Tibial nerve (tissue), 4 donors: Measurements from ENCODE around the gene PCSK6. TPM values are rescaled to one million over a fixed set of nuclear protein-coding genes. Genes with fewer than 3 reads are reported as not detected.

Experiments
- DNase-seq, 2 donors: peaks; one replicate each; pipeline ENCODE4 v3.0.0-alpha.2; 2019; ENCODE audit warnings: low spot score in 2 of 2
- H3K27ac ChIP-seq, 4 donors: fragments of 200-600 bp; sonication (generic) in 3 of 4; one replicate each; pipeline ENCODE4 v1.5.1; 2017 to 2019; ENCODE audit warnings: mild to moderate bottlenecking in 1 of 4
- H3K27me3 ChIP-seq, 2 donors: fragments of 200-600 bp; sonication (generic) in 1 of 2; one replicate each; pipeline versions ENCODE4 v1.5.1 to v1.6.0; 2017 to 2019
- H3K36me3 ChIP-seq, 3 donors: fragments of 200-600 bp; sonication (generic); one replicate each; pipeline ENCODE4 v1.5.1; 2018 to 2019
- H3K4me1 ChIP-seq, 4 donors: fragments of 200-600 bp; sonication (generic) in 3 of 4; one replicate each; pipeline ENCODE4 v1.5.1; 2017 to 2019
- H3K4me3 ChIP-seq, 4 donors: fragments of 200-600 bp; sonication (generic) in 3 of 4; one replicate each; pipeline ENCODE4 v1.5.1; 2017 to 2019; ENCODE audit warnings: mild to moderate bottlenecking in 1 of 4, moderate library complexity in 1 of 4
- H3K9me3 ChIP-seq, 4 donors: fragments of 200-600 bp; sonication (generic) in 3 of 4; one replicate each; pipeline ENCODE4 v1.5.1; 2017 to 2019
- CTCF ChIP-seq, 5 experiments: fragments of 200-600 bp in 3 of 5; fragments of 450-650 bp in 2 of 5; sonication (generic) in 3 of 5; IDR thresholded peaks; one replicate each; pipeline ENCODE4 v1.5.1; 2016 to 2019; ENCODE audit warnings: antibody characterized with exemption in 5 of 5, mild to moderate bottlenecking in 3 of 5, moderate library complexity in 2 of 5
- EP300 ChIP-seq, 2 donors: sonication (generic); formaldehyde crosslinking; IDR thresholded peaks; one replicate each; pipeline ENCODE4 v1.6.1; 2017; ENCODE audit warnings: antibody characterized with exemption in 2 of 2, mild to moderate bottlenecking in 1 of 2
- POLR2A ChIP-seq, 2 donors: fragments of 450-650 bp; IDR thresholded peaks; one replicate each; pipeline ENCODE4 v1.6.1; 2017; ENCODE audit warnings: antibody characterized with exemption in 2 of 2, mild to moderate bottlenecking in 2 of 2, moderate library complexity in 2 of 2
- WGBS, 2 donors: methylation state at CpG; one replicate each; pipeline ENCODE4 v1.1.5; 2018; 5-methylcytosine and 5-hydroxymethylcytosine counted together
- total RNA-seq, 4 donors: library from RNA; depleted of rRNA; stranded (reverse); fragments of >200 nt; gene quantifications; one replicate each; pipeline ENCODE4 v1.1.0, GENCODE V29; 2016

Gene PCSK6
- total RNA-seq, 4 donors from 2014 or later: 8.5 to 27.0 (median 13.2) TPM

- Histone ChIP-seq H3K36me3 (no peaks in the 10 kb centered on the region), H3K27ac (no peak overlapping the region), H3K9me3 (no peaks in the 10 kb centered on the region), H3K27me3 (no peaks in the 10 kb centered on the region), H3K4me1 (no peaks in the 10 kb centered on the region), H3K4me3 (no peak overlapping the region)
- no peak for DNase-seq
- WGBS, 2 donors: 77 to 80% methylated on average over 14 of the region's 14 CpGs
- TF ChIP-seq CTCF (IDR thresholded peaks at IDR 0.05) (no peak), EP300 (IDR thresholded peaks at IDR 0.05) (no peak), POLR2A (IDR thresholded peaks at IDR 0.05) (no peak)
Observed at GRCh38 chr15:101381671-101382212, 107.8 kb downstream of the PCSK6 start.

GRCh38 chr15:101380146-101380545 is 109.4 kb downstream of the PCSK6 start:
- no peaks in the 10 kb centered on the region for H3K9me3 ChIP-seq
- no peaks in the 10 kb centered on the region for H3K36me3 ChIP-seq
- TF ChIP-seq POLR2A (IDR thresholded peaks at IDR 0.05) (no peak), CTCF (IDR thresholded peaks at IDR 0.05) (no peak), EP300 (IDR thresholded peaks at IDR 0.05) (no peak)
- no peaks in the 10 kb centered on the region for H3K27me3 ChIP-seq
- no peak for DNase-seq
- no peaks in the 10 kb centered on the region for H3K4me1 ChIP-seq
- 74 to 80% methylated on average over 15 of the region's 15 CpGs for WGBS, 2 donors
- no peak overlapping the region for H3K27ac ChIP-seq
- no peak overlapping the region for H3K4me3 ChIP-seq

GRCh38 chr15:101379647-101380046 is 109.9 kb downstream of the PCSK6 start:
- WGBS, 2 donors: 81 to 88% methylated on average over 15 of the region's 15 CpGs
- Histone ChIP-seq H3K4me1 (no peaks in the 10 kb centered on the region), H3K27ac (no peak overlapping the region), H3K36me3 (no peaks in the 10 kb centered on the region), H3K4me3 (no peak overlapping the region), H3K27me3 (no peaks in the 10 kb centered on the region), H3K9me3 (no peaks in the 10 kb centered on the region)
- DNase-seq: no peak
- TF ChIP-seq CTCF (IDR thresholded peaks at IDR 0.05): no peak
- TF ChIP-seq EP300 (IDR thresholded peaks at IDR 0.05): no peak
- no peak for TF ChIP-seq POLR2A (IDR thresholded peaks at IDR 0.05)

GRCh38 chr15:101378879-101379278 is 110.6 kb downstream of the PCSK6 start:
- WGBS, 2 donors: 93 to 95% methylated on average over 5 to 9 of the region's 13 CpGs
- Histone ChIP-seq H3K27me3 (no peaks in the 10 kb centered on the region), H3K4me3 (no peak overlapping the region), H3K27ac (no peak overlapping the region), H3K4me1 (no peaks in the 10 kb centered on the region), H3K9me3 (no peaks in the 10 kb centered on the region), H3K36me3 (no peaks in the 10 kb centered on the region)
- DNase-seq: no peak
- TF ChIP-seq EP300 (IDR thresholded peaks at IDR 0.05): no peak
- no peak for TF ChIP-seq CTCF (IDR thresholded peaks at IDR 0.05)
- TF ChIP-seq POLR2A (IDR thresholded peaks at IDR 0.05): no peak

GRCh38 chr15:101378171-101378755 is 111.2 kb downstream of the PCSK6 start:
- Histone ChIP-seq H3K4me3 (no peak overlapping the region), H3K27me3 (no peaks in the 10 kb centered on the region), H3K27ac (no peak overlapping the region), H3K36me3 (no peaks in the 10 kb centered on the region), H3K4me1 (no peaks in the 10 kb centered on the region), H3K9me3 (no peaks in the 10 kb centered on the region)
- no peak for DNase-seq
- TF ChIP-seq EP300 (IDR thresholded peaks at IDR 0.05): no peak
- 77 to 80% methylated on average over 10 of the region's 10 CpGs for WGBS, 2 donors
